Mucosa of rectum (tissue), 2 donors: ENCODE results near the gene RAD51B.

Experiments used
- H3K27ac ChIP-seq, 2 donors: one replicate each; pipeline ENCODE4 v1.7.0; 2013; ENCODE audit warnings: inconsistent platforms in 2 of 2, low read depth in 2 of 2, low read length in 2 of 2
- H3K27me3 ChIP-seq, 2 donors: one replicate each; pipeline ENCODE4 v1.7.0; 2013; ENCODE audit warnings: low read length in 2 of 2; ENCODE audit not compliant: control insufficient read depth in 2 of 2, insufficient read depth in 2 of 2
- H3K36me3 ChIP-seq, 2 donors: one replicate each; pipeline ENCODE4 v1.7.0; 2013; ENCODE audit warnings: low read length in 2 of 2; ENCODE audit not compliant: control insufficient read depth in 2 of 2, insufficient read depth in 2 of 2
- H3K4me1 ChIP-seq, 2 donors: one replicate each; pipeline ENCODE4 v1.7.0; 2013; ENCODE audit warnings: low read length in 2 of 2, mild to moderate bottlenecking in 1 of 2; ENCODE audit not compliant: control insufficient read depth in 2 of 2, insufficient read depth in 2 of 2
- H3K4me3 ChIP-seq, 2 donors: one replicate each; pipeline ENCODE4 v1.7.0; 2013; ENCODE audit warnings: low read length in 2 of 2
- H3K9ac ChIP-seq, 2 donors: one replicate each; pipeline ENCODE4 v1.7.0; 2013; ENCODE audit warnings: low read length in 2 of 2, low read depth in 1 of 2, mild to moderate bottlenecking in 1 of 2
- H3K9me3 ChIP-seq, 2 donors: one replicate each; pipeline ENCODE4 v1.7.0; 2013; ENCODE audit warnings: low read length in 2 of 2; ENCODE audit not compliant: control insufficient read depth in 2 of 2
- donor health status: healthy.
- donor health status: Normal muscosa, but diverticular disease.

Gene RAD51B

GRCh38 chr14:68643673-68644072 is 824.1 kb downstream of the RAD51B start:
- Histone ChIP-seq H3K9me3 (no peaks in the 10 kb centered on the region), H3K27me3 (no peaks in the 10 kb centered on the region), H3K9ac (no peak overlapping the region), H3K4me1 (peaks cover 3 to 4% of the 10 kb centered on the region in 2 donors), H3K4me3 (no peak overlapping the region), H3K27ac (no peak overlapping the region), H3K36me3 (no peaks in the 10 kb centered on the region)

GRCh38 chr14:68644101-68644500 is 824.5 kb downstream of the RAD51B start:
- no peak overlapping the region for H3K9ac ChIP-seq
- H3K36me3 ChIP-seq = no peaks in the 10 kb centered on the region
- H3K4me3 ChIP-seq = no peak overlapping the region
- no peaks in the 10 kb centered on the region for H3K4me1 ChIP-seq
- H3K9me3 ChIP-seq = no peaks in the 10 kb centered on the region
- no peak overlapping the region for H3K27ac ChIP-seq
- H3K27me3 ChIP-seq = no peaks in the 10 kb centered on the region

GRCh38 chr14:68645371-68645770 is 825.8 kb downstream of the RAD51B start:
- no peaks in the 10 kb centered on the region for H3K27me3 ChIP-seq
- no peak overlapping the region for H3K9ac ChIP-seq
- H3K9me3 ChIP-seq = no peaks in the 10 kb centered on the region
- H3K4me1 ChIP-seq = no peaks in the 10 kb centered on the region
- no peak overlapping the region for H3K4me3 ChIP-seq
- no peak overlapping the region for H3K27ac ChIP-seq
- H3K36me3 ChIP-seq = no peaks in the 10 kb centered on the region

- Histone ChIP-seq H3K27me3 (no peaks in the 10 kb centered on the region), H3K9ac (no peak overlapping the region), H3K27ac (no peak overlapping the region), H3K36me3 (no peaks in the 10 kb centered on the region), H3K4me1 (peaks cover 0 to 3% of the 10 kb centered on the region in 2 donors), H3K9me3 (no peaks in the 10 kb centered on the region), H3K4me3 (no peak overlapping the region)
Observed at GRCh38 chr14:68649476-68650189, 830.1 kb downstream of the RAD51B start.

DNA sequence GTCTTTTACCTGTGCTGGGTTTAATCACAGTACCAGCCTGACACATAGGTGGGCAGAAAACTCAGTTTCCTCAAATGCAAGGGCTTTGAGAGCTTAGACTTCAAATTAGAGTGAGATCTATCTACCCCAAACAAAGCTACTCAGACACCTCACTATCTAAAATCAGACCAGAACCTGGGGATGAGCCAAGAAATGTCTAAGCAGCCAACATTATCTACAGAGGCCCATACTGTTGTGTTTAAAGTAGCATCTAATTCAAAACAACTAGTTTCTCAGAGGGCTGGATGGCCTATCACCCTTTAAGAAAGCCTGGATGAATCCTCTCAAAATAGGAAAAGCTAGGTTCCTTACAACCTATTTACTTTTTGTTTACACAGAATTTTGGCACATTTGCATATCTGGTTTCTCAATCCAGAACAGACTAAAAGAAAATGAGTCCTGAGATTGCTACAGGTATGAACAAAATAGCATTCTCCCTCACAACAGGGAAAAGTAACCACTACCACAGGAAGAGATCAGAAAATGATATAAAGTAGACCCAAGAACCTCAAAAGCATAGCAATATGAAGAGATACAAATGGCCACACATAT is 830.9 kb downstream of the RAD51B start:
- H3K27ac ChIP-seq = no peak overlapping the region

DNA sequence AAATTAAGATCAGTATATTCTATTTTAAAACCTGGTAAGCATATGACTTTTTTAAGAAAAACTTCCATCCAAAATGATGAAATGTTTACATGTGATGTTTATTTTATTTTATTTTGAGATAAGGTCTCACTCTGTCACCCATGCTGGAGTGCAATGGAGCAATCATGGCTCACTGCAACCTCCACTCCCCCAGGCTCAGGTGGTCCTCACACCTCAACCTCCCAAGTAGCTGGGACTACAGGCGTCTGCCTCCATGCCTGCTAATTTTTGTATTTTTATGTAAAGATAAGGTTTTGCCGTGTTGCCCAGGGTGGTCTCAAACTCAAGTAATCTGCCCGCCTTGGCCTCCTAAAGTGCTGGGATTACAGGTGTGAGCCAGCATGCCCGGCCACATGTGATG is 831.5 kb downstream of the RAD51B start:
- Histone ChIP-seq H3K27me3 (no peaks in the 10 kb centered on the region), H3K27ac (peak overlapping the region; percentile 23 to 72), H3K4me3 (no peak overlapping the region), H3K9ac (no peak overlapping the region), H3K36me3 (no peaks in the 10 kb centered on the region), H3K9me3 (no peaks in the 10 kb centered on the region), H3K4me1 (peaks cover 0 to 3% of the 10 kb centered on the region in 2 donors)

More for the DNA sequence above, 830.9 kb downstream of the RAD51B start:
- H3K9ac ChIP-seq = no peak overlapping the region
- H3K4me1 ChIP-seq = peaks cover 0 to 3% of the 10 kb centered on the region in 2 donors
- H3K9me3 ChIP-seq = no peaks in the 10 kb centered on the region
- H3K27me3 ChIP-seq = no peaks in the 10 kb centered on the region
- no peak overlapping the region for H3K4me3 ChIP-seq
- H3K36me3 ChIP-seq = no peaks in the 10 kb centered on the region

- H3K27ac ChIP-seq = peak overlapping the region; percentile 23 to 72
- H3K36me3 ChIP-seq = no peaks in the 10 kb centered on the region
- no peak overlapping the region for H3K4me3 ChIP-seq
- H3K9ac ChIP-seq = no peak overlapping the region
- peaks cover 0 to 3% of the 10 kb centered on the region in 2 donors for H3K4me1 ChIP-seq
- no peaks in the 10 kb centered on the region for H3K27me3 ChIP-seq
- no peaks in the 10 kb centered on the region for H3K9me3 ChIP-seq
Observed at GRCh38 chr14:68651652-68652432, 832.3 kb downstream of the RAD51B start.

DNA sequence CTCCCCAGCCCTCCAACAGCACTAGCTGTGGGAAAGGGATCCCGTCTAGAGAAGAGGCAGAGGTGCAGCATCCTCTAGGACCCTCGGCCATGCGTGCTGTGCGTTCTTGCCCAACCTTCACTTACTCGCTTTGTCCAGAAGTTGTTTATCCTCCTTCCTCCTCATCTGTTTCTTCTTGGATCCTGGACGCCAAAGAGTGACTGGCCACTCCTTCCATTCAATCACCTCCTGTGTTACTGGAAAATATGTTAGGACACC is 832.8 kb downstream of the RAD51B start:
- Histone ChIP-seq H3K36me3 (no peaks in the 10 kb centered on the region), H3K27ac (peak overlapping the region; percentile 23 to 72), H3K27me3 (no peaks in the 10 kb centered on the region), H3K4me1 (peaks cover 0 to 3% of the 10 kb centered on the region in 2 donors), H3K9ac (no peak overlapping the region), H3K9me3 (no peaks in the 10 kb centered on the region), H3K4me3 (no peak overlapping the region)

GRCh38 chr14:68653108-68653507 is 833.5 kb downstream of the RAD51B start:
- no peaks in the 10 kb centered on the region for H3K9me3 ChIP-seq
- no peaks in the 10 kb centered on the region for H3K27me3 ChIP-seq
- no peak overlapping the region for H3K4me3 ChIP-seq
- H3K9ac ChIP-seq = no peak overlapping the region
- H3K27ac ChIP-seq = peak overlapping the region in 1 of 2 donors; percentile 72
- H3K4me1 ChIP-seq = peaks cover 0 to 3% of the 10 kb centered on the region in 2 donors
- no peaks in the 10 kb centered on the region for H3K36me3 ChIP-seq

DNA sequence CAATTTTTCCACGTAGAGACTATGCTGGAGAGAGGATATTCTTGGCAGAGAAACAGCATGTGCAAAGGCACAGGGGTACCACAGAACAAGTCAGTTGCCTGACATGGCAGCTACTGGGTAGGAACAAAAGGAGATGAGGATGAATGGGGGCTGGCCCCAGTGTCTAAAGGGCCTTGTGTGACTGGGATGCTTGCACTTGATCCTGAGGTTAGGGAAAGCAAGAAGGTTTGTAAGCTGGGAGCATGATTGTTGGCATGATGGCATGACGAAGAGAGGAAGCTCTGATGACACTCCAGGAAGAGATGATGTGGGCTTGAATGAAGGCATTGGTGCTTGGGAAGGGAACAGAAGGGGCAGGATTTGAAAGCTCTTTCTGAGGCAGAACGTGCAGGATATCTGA is 834.2 kb downstream of the RAD51B start:
- Histone ChIP-seq H3K27me3 (no peaks in the 10 kb centered on the region), H3K27ac (no peak overlapping the region), H3K9ac (no peak overlapping the region), H3K36me3 (no peaks in the 10 kb centered on the region), H3K9me3 (no peaks in the 10 kb centered on the region), H3K4me1 (peaks cover 0 to 3% of the 10 kb centered on the region in 2 donors), H3K4me3 (no peak overlapping the region)
